ENCODE measurements around the gene CALU. TPM values are rescaled to one million over a fixed set of nuclear protein-coding genes. Genes with fewer than 3 reads are reported as not detected.

Gene CALU
- polyA plus RNA-seq, result 57.9 and 67.0 TPM in 2 replicates

GRCh38 chr7:128739048-128739962 lies at the start of gene CALU:
TSS of gene CALU (plus strand) at chr7:128739359. CDS start at chr7:128748584, 9,225 bp downstream.

DNA sequence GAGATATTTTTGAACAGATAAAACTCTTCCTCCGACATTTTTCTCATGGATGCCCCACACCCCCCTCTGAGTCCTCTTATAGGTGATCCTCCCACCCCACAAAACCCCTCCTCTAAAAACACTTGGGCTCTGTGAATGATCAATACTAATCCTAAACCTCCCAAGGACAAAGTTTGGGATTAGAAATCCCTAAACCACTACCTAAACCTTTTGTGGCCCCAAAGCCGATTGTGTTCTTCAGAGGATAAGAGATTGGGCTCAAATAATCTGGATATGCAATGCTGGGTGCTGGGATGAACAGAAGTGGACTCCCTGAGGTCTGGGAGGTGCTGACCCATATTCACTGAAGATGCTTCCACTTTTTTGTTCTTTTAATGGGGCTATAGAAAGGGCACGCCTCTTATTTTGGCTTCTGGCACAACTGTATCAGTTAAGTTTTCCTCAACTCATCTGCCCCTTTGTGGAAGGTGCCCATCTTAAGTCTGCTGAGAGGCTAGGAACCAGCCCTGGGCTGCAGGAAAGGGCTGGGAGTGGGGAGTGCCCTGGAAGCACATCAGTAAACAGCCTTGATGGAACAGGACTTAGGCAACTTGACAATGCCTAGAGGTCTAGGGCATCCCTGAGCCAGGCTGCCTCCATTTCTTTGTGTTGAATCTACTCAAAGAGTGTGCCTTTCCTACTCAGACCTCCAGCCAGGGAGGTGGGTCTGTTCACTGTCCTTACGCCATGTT lies 36.8 kb downstream of the CALU start, which contains the start of gene OPN1SW:
TSS of gene OPN1SW (minus strand) at position 51 of the 731 bp plus-strand sequence. CDS start at position 38, 13 bp downstream.

GRCh38 chr7:128791121-128791971 lies 52.2 kb downstream of the CALU start, which contains the start of gene CCDC136:
TSS of gene CCDC136 (plus strand) at chr7:128791968. CDS start at chr7:128792412, 444 bp downstream.

Other genes with a start within 250 kb of the CALU start
- 0.17 TPM in 1 of 2 replicates, not detected in the other for gene GARIN1A, start 67.1 kb upstream of the CALU start, polyA plus RNA-seq
- 0.97 and 2.2 TPM in 2 replicates for gene OPN1SW, start 36.4 kb downstream of the CALU start, polyA plus RNA-seq
- gene CCDC136, start 52.6 kb downstream of the CALU start, polyA plus RNA-seq, result 27.8 and 30.8 TPM in 2 replicates
- gene FLNC, start 91.0 kb downstream of the CALU start, polyA plus RNA-seq, result not detected in 2 replicates
- 865 and 1,189 TPM in 2 replicates for gene ATP6V1F, start 123.5 kb downstream of the CALU start, polyA plus RNA-seq
- gene KCP, start 171.3 kb downstream of the CALU start, polyA plus RNA-seq, result 0.13 and 0.17 TPM in 2 replicates
- not detected in 2 replicates for gene IRF5, start 198.6 kb downstream of the CALU start, polyA plus RNA-seq